Spleen (tissue), 11 donors: ENCODE results near the gene IGF1R. TPM values are rescaled to one million over a fixed set of nuclear protein-coding genes. Genes with fewer than 3 reads are reported as not detected.

Experiments used
- DNase-seq: peaks from one replicate; pipeline ENCODE4 v3.0.0-alpha.2; 2020
- H3K27ac ChIP-seq, 8 donors: fragments of 200-600 bp; sonication (generic) in 7 of 8; 1 replicate in 4 of 8; 2 replicates in 4 of 8; pipeline versions ENCODE4 v1.5.0 to v1.8.0; 2016 to 2021; ENCODE audit warnings: inconsistent platforms in 4 of 8, mild to moderate bottlenecking in 4 of 8, moderate library complexity in 1 of 8
- H3K27me3 ChIP-seq, 7 donors: fragments of 200-600 bp; sonication (generic) in 6 of 7; replicated peaks in 1 of 7; 1 replicate in 4 of 7; 2 replicates in 3 of 7; pipeline versions ENCODE4 v1.5.0 to v1.8.0; 2016 to 2021; ENCODE audit warnings: inconsistent platforms in 3 of 7, mild to moderate bottlenecking in 1 of 7
- H3K36me3 ChIP-seq, 6 donors: fragments of 200-600 bp; sonication (generic) in 5 of 6; 1 replicate in 4 of 6; 2 replicates in 2 of 6; pipeline versions ENCODE4 v1.5.0 to v1.8.0; 2016 to 2021; ENCODE audit warnings: inconsistent platforms in 2 of 6
- H3K4me1 ChIP-seq, 6 donors: fragments of 200-600 bp; sonication (generic) in 5 of 6; 1 replicate in 3 of 6; 2 replicates in 3 of 6; pipeline versions ENCODE4 v1.5.0 to v1.8.0; 2016 to 2021; ENCODE audit warnings: inconsistent platforms in 3 of 6
- H3K4me3 ChIP-seq, 8 donors: fragments of 200-600 bp; sonication (generic) in 7 of 8; 1 replicate in 4 of 8; 2 replicates in 4 of 8; pipeline versions ENCODE4 v1.5.0 to v1.8.0; 2016 to 2021; ENCODE audit warnings: inconsistent platforms in 4 of 8, mild to moderate bottlenecking in 4 of 8, moderate library complexity in 2 of 8
- H3K9me3 ChIP-seq, 8 donors: fragments of 200-600 bp; sonication (generic) in 7 of 8; 1 replicate in 4 of 8; 2 replicates in 4 of 8; pipeline versions ENCODE4 v1.5.0 to v1.8.0; 2016 to 2021; ENCODE audit warnings: inconsistent platforms in 4 of 8
- CTCF ChIP-seq, 11 experiments: fragments of 200-600 bp in 7 of 11; fragments of 450-650 bp in 4 of 11; sonication (generic) in 4 of 11; IDR thresholded peaks in 8 of 11; conservative IDR thresholded peaks in 3 of 11; 1 replicate in 7 of 11; 2 replicates in 4 of 11; pipeline versions ENCODE4 v1.4.0 to v1.8.0; 2016 to 2021; ENCODE audit warnings: antibody characterized with exemption in 11 of 11, inconsistent platforms in 4 of 11, mild to moderate bottlenecking in 1 of 11
- POLR2A ChIP-seq, 3 donors: fragments of 450-650 bp; IDR thresholded peaks; one replicate each; pipeline ENCODE4 v1.5.1; 2017; ENCODE audit warnings: antibody characterized with exemption in 3 of 3, mild to moderate bottlenecking in 1 of 3
- POLR2AphosphoS5 ChIP-seq, 3 donors: sonication (generic); formaldehyde crosslinking; IDR thresholded peaks; one replicate each; pipeline ENCODE4 v1.5.1; 2017; ENCODE audit warnings: antibody characterized with exemption in 3 of 3
- WGBS, 5 donors: extraction: QIAGEN DNeasy Blood & Tissue Kit in 3 of 5; methylation state at CpG; one replicate each; pipeline versions ENCODE4 v1.1.5 to v1.1.7; 2013 to 2018; 5-methylcytosine and 5-hydroxymethylcytosine counted together
- intact Hi-C: fragments of 100-400 bp; cut with DNase I; formaldehyde crosslinking; loops from one replicate; pipeline ENCODE4 v1.15.0; 2023; ENCODE audit warnings: low total_unique reads
- polyA plus RNA-seq, 3 donors: library from polyadenylated mRNA; stranded (reverse); fragments of 200-250 nt; gene quantifications; one replicate each; pipeline ENCODE4 v1.2.1, GENCODE V29; 2013
- total RNA-seq, 7 donors: library from RNA; depleted of rRNA in 3 of 7; stranded (reverse); fragments of >200 nt in 3 of 7; fragmentation: NEBNext Ultra II Directional in 4 of 7; extraction: Animal tissue kit (Norgen Biotek cat#: 25700) in 4 of 7; gene quantifications; one replicate each; pipeline versions ENCODE4 v1.1.0 to v1.2.1, GENCODE V29; 2016 to 2021
- donor health status: healthy with polysubstance abuse.
- donor health status: DM: no; HTN: no; CAD: no; lungs with moderate emphysema.
- donor health status: DM: no; HTN: no; CAD: no.
- donor health status: Bipolar disorder and iron deficiency.
- donor health status: healthy.
- donor health status: DM: no; HTN: no; CAD: no.
- donor health status: DM: yes; HTN: yes; CAD: no.

IGF1R gene
- total and polyA plus RNA-seq, 10 donors, result 1.1 to 104 (median 53.1) TPM

DNA sequence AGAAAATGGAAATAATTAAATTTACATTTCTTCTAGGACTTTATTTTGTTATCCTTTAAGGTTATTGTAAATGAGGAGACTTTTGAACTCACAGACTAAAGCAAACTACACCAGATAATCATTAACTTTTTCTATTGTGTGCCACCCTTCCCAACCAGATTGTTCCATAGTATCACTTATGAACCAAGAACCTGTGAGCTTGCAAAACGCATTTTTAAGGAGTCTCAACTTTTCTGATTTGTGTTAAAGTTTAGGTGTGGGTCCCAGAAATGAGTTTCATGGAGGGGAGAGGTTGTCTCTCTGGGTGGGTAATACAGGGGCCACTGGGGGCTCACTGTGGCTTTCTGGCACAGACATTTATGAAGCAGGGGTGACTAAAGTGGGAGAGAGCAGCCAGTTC is 75.7 kb downstream of the IGF1R start:
- H3K36me3 ChIP-seq, result no peaks in the 10 kb centered on the region
- H3K4me3 ChIP-seq, result no peak overlapping the region
- intact Hi-C loops, result no loop called here
- no peaks in the 10 kb centered on the region for H3K9me3 ChIP-seq
- TF ChIP-seq POLR2A (IDR thresholded peaks at IDR 0.05), result no peak
- no peak for TF ChIP-seq POLR2AphosphoS5 (IDR thresholded peaks at IDR 0.05)
- no peak for TF ChIP-seq CTCF (IDR thresholded peaks at IDR 0.05 in 8 of 11, conservative IDR thresholded peaks at IDR 0.05 in 3 of 11)
- no peak for DNase-seq
- H3K27me3 ChIP-seq, result no peaks in the 10 kb centered on the region
- H3K4me1 ChIP-seq, result peaks cover 0 to 54% (median 15%) of the 10 kb centered on the region in 6 donors
- H3K27ac ChIP-seq, result no peak overlapping the region
- WGBS, 5 donors, result 86 to 98% (median 91%) methylated on average over 1 of the region's 1 CpG

GRCh38 chr15:98724494-98724893 is 76.2 kb downstream of the IGF1R start:
- Histone ChIP-seq H3K9me3 (no peaks in the 10 kb centered on the region), H3K4me1 (peaks cover 0 to 53% (median 13%) of the 10 kb centered on the region in 6 donors), H3K4me3 (no peak overlapping the region), H3K27ac (no peak overlapping the region), H3K36me3 (no peaks in the 10 kb centered on the region), H3K27me3 (no peaks in the 10 kb centered on the region)
- intact Hi-C loops, result no loop called here
- DNase-seq, result no peak
- TF ChIP-seq POLR2AphosphoS5 (IDR thresholded peaks at IDR 0.05) (no peak), CTCF (IDR thresholded peaks at IDR 0.05 in 8 of 11, conservative IDR thresholded peaks at IDR 0.05 in 3 of 11) (no peak), POLR2A (IDR thresholded peaks at IDR 0.05) (no peak)
- whole genome bisulfite sequencing, 5 donors, result 87 to 94% (median 91%) methylated on average over 9 of the region's 9 CpGs

- H3K27ac ChIP-seq, result no peak overlapping the region
- H3K27me3 ChIP-seq, result no peaks in the 10 kb centered on the region
- no peak overlapping the region for H3K4me3 ChIP-seq
- TF ChIP-seq CTCF (IDR thresholded peaks at IDR 0.05 in 8 of 11, conservative IDR thresholded peaks at IDR 0.05 in 3 of 11), result no peak
- no peak for TF ChIP-seq POLR2A (IDR thresholded peaks at IDR 0.05)
- TF ChIP-seq POLR2AphosphoS5 (IDR thresholded peaks at IDR 0.05), result no peak
- 68 to 96% (median 79%) methylated on average over 5 of the region's 5 CpGs for WGBS, 5 donors
- peaks cover 0 to 53% (median 20%) of the 10 kb centered on the region in 6 donors for H3K4me1 ChIP-seq
- no peak for DNase-seq
- H3K36me3 ChIP-seq, result no peaks in the 10 kb centered on the region
- H3K9me3 ChIP-seq, result no peaks in the 10 kb centered on the region
- intact Hi-C loops, result no loop called here
Observed at GRCh38 chr15:98725874-98726273, 77.5 kb downstream of the IGF1R start.

DNA sequence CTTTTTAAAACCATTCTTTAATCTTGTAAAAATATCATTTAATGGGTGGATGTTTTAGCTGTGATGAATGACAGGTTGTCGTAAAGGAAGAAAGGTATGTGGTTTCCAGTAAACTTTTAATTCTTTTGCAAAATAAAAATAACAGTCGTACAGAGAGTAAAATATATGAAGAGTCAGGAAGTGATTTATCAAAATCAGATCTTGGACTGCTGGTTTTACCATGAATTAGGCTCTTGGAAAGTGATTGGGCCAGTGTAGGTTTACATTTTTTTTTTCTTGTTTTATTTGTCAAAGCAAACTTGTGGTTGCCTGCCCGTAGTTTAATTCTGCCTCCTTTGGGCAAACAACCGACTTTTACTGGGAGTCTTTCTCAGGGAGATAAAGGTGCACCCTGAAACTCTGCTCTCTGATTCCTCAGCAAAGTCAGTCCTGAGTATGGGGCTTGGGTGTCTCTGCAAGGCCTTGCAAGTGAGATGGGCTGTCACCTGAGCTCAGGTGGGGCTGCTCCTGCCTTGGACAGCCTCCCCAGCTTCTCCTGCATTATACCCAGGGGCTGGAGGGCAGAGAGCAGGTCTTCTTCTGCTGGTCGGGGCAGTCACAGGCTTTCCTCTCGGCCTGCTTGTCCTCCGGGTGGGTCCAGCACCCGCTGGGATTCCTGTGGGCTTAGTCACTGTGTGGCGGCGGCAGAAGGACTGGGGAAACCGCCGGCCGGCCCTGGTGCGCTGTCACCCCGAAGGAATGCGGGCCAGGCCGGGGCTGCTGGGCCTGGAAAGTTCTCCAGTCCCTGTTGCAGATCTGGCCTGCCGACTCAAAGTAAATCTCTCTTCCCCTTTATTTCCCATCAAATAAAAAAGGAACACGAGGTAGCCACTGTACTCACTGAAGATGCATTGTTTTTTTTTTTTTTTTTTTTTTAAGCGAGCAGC is 79.0 kb downstream of the IGF1R start:
- H3K4me3 ChIP-seq, result no peak overlapping the region
- no peaks in the 10 kb centered on the region for H3K27me3 ChIP-seq
- peaks cover 0 to 65% (median 18%) of the 10 kb centered on the region in 6 donors for H3K4me1 ChIP-seq
- H3K9me3 ChIP-seq, result no peaks in the 10 kb centered on the region
- intact Hi-C loops, result no loop called here
- 62 to 78% (median 74%) methylated on average over 17 to 20 of the region's 20 CpGs for WGBS, 5 donors
- no peak for DNase-seq
- peak overlapping the region in 6 of 8 donors; percentile 13 to 61 (median 36) for H3K27ac ChIP-seq
- H3K36me3 ChIP-seq, result no peaks in the 10 kb centered on the region
- no peak for TF ChIP-seq CTCF (IDR thresholded peaks at IDR 0.05 in 8 of 11, conservative IDR thresholded peaks at IDR 0.05 in 3 of 11)
- peak in 2 of 3 donors; percentile 32 to 55 for TF ChIP-seq POLR2AphosphoS5 (IDR thresholded peaks at IDR 0.05)
